WTC11 (cell line): Measurements from ENCODE around the gene ARMC9. TPM values are rescaled to one million over a fixed set of nuclear protein-coding genes. Genes with fewer than 3 reads are reported as not detected.

ENCODE experiments used
- ATAC-seq: fragments of 200-7000 bp; cut with Tn5 transposase; 2 replicates; pipeline ENCODE4 v1.10.0; 2021; ENCODE audit warnings: mild to moderate bottlenecking, moderate library complexity
- CTCF ChIA-PET: fragments of 300-600 bp; sonication (Branson Sonifier 250); formaldehyde crosslinking; loops from one replicate; lab custom pipeline; 2021; ENCODE audit warnings: antibody characterized with exemption; lab: Charles Lee
- POLR2A ChIA-PET: fragments of 350-600 bp; sonication (Branson Sonifier 250); formaldehyde crosslinking; loops from one replicate; lab custom pipeline; 2021; ENCODE audit warnings: antibody characterized with exemption; lab: Charles Lee
- DNase-seq: peaks from one replicate; pipeline ENCODE4 v3.0.0; 2021; ENCODE audit warnings: low spot score
- H3K27ac Mint-ChIP-seq: 2 replicates; pipeline ENCODE4 v1.8.0; 2021; ENCODE audit warnings: mixed read lengths
- H3K27me3 Mint-ChIP-seq: 2 replicates; pipeline ENCODE4 v1.8.0; 2021; ENCODE audit warnings: low read depth, mild to moderate bottlenecking, moderate library complexity, mixed read lengths
- H3K36me3 Mint-ChIP-seq: 2 replicates; pipeline ENCODE4 v1.8.0; 2021; ENCODE audit warnings: mixed read lengths
- H3K4me1 Mint-ChIP-seq: 2 replicates; pipeline ENCODE4 v1.8.0; 2022; ENCODE audit warnings: mixed read lengths
- H3K4me3 Mint-ChIP-seq: 2 replicates; pipeline ENCODE4 v1.8.0; 2021; ENCODE audit warnings: mild to moderate bottlenecking, moderate library complexity, mixed read lengths
- H3K9me3 Mint-ChIP-seq: 2 replicates; pipeline ENCODE4 v1.8.0; 2021; ENCODE audit warnings: mixed read lengths
- CREM ChIP-seq: sonication (generic); formaldehyde crosslinking; IDR thresholded peaks from 2 replicates; pipeline ENCODE4 v1.8.1; 2022; ENCODE audit warnings: mild to moderate bottlenecking, missing genetic modification reagents, moderate library complexity
- ETV6 ChIP-seq: sonication (generic); formaldehyde crosslinking; IDR thresholded peaks from 2 replicates; pipeline ENCODE4 v1.8.1; 2022; ENCODE audit warnings: mild to moderate bottlenecking, missing genetic modification reagents
- FOXK1 ChIP-seq: sonication (generic); formaldehyde crosslinking; IDR thresholded peaks from 2 replicates; pipeline ENCODE4 v1.8.0; 2022; ENCODE audit warnings: mild to moderate bottlenecking, moderate library complexity, missing genetic modification reagents
- GABPB1 ChIP-seq: sonication (generic); formaldehyde crosslinking; IDR thresholded peaks from 2 replicates; pipeline ENCODE4 v1.8.1; 2023; ENCODE audit warnings: mild to moderate bottlenecking, missing genetic modification reagents
- GTF2I ChIP-seq: fragments of 250-450 bp; sonication (Bioruptor Pico); conservative IDR thresholded peaks from 2 replicates; pipeline ENCODE4 v1.4.0; 2021; ENCODE audit warnings: mild to moderate bottlenecking
- MYBL2 ChIP-seq: sonication (generic); formaldehyde crosslinking; IDR thresholded peaks from 2 replicates; pipeline ENCODE4 v1.8.1; 2023; ENCODE audit warnings: mild to moderate bottlenecking, moderate library complexity, missing genetic modification reagents
- NFE2L1 ChIP-seq: sonication (generic); formaldehyde crosslinking; IDR thresholded peaks from 2 replicates; pipeline ENCODE4 v1.8.1; 2023; ENCODE audit warnings: missing genetic modification reagents
- NR1H2 ChIP-seq: sonication (generic); formaldehyde crosslinking; IDR thresholded peaks from 2 replicates; pipeline ENCODE4 v1.9.0; 2021; ENCODE audit warnings: mild to moderate bottlenecking, moderate library complexity, missing genetic modification reagents
- NR3C1 ChIP-seq: sonication (generic); formaldehyde crosslinking; conservative IDR thresholded peaks from 2 replicates; pipeline ENCODE4 v1.8.1; 2023; ENCODE audit warnings: low read depth, mild to moderate bottlenecking, missing genetic modification reagents
- OVOL2 ChIP-seq: fragments of 250-450 bp; sonication (Bioruptor Pico); IDR thresholded peaks from 2 replicates; pipeline ENCODE4 v1.9.0; 2021; ENCODE audit warnings: mild to moderate bottlenecking, borderline replicate concordance
- RELA ChIP-seq: sonication (generic); formaldehyde crosslinking; IDR thresholded peaks from 2 replicates; pipeline ENCODE4 v1.8.1; 2022; ENCODE audit warnings: missing genetic modification reagents, mild to moderate bottlenecking, borderline replicate concordance
- SOX15 ChIP-seq: fragments of 250-450 bp; sonication (Bioruptor Pico); IDR thresholded peaks from 2 replicates; pipeline ENCODE4 v1.9.0; 2021; ENCODE audit warnings: mild to moderate bottlenecking
- TEAD1 ChIP-seq: sonication (generic); formaldehyde crosslinking; IDR thresholded peaks from 2 replicates; pipeline ENCODE4 v1.8.0; 2022; ENCODE audit warnings: mild to moderate bottlenecking, missing genetic modification reagents
- ZNF232 ChIP-seq: sonication (generic); formaldehyde crosslinking; IDR thresholded peaks from 2 replicates; pipeline ENCODE4 v1.8.0; 2022; ENCODE audit warnings: mild to moderate bottlenecking, missing genetic modification reagents
- ZNF396 ChIP-seq: fragments of 250-450 bp; sonication (Bioruptor Pico); IDR thresholded peaks from 2 replicates; pipeline ENCODE4 v1.8.0; 2021; ENCODE audit warnings: mild to moderate bottlenecking, moderate library complexity, borderline replicate concordance
- ZNF423 ChIP-seq: fragments of 250-450 bp; sonication (Bioruptor Pico); IDR thresholded peaks from 2 replicates; pipeline ENCODE4 v2.1.2; 2022; ENCODE audit warnings: mild to moderate bottlenecking, moderate library complexity
- total RNA-seq: library from RNA; stranded (reverse); gene quantifications from 3 replicates; pipeline ENCODE4 v1.2.3, GENCODE V29; 2021
- TF ChIP-seq, protein P1 (sequence below): sonication (generic); formaldehyde crosslinking; IDR thresholded peaks from 2 replicates; pipeline ENCODE4 v1.8.0; 2023; ENCODE audit warnings: mild to moderate bottlenecking, missing genetic modification reagents
- TF ChIP-seq, protein P2 (sequence below): sonication (generic); formaldehyde crosslinking; IDR thresholded peaks from 2 replicates; pipeline ENCODE4 v1.8.1; 2023; ENCODE audit warnings: mild to moderate bottlenecking, moderate library complexity, missing genetic modification reagents
- TF ChIP-seq, protein P3 (sequence below): fragments of 250-450 bp; sonication (Bioruptor Pico); IDR thresholded peaks from 2 replicates; pipeline ENCODE4 v1.9.0; 2021; ENCODE audit warnings: mild to moderate bottlenecking
- TF ChIP-seq, protein P4 (sequence below): sonication (generic); formaldehyde crosslinking; IDR thresholded peaks from 2 replicates; pipeline ENCODE4 v1.8.0; 2022; ENCODE audit warnings: missing genetic modification reagents
- TF ChIP-seq, protein P5 (sequence below): fragments of 250-450 bp; sonication (Bioruptor Pico); IDR thresholded peaks from 2 replicates; pipeline ENCODE4 v1.8.0; 2021; ENCODE audit warnings: mild to moderate bottlenecking
- TF ChIP-seq, protein P6 (sequence below): sonication (generic); formaldehyde crosslinking; IDR thresholded peaks from 2 replicates; pipeline ENCODE4 v1.8.1; 2023; ENCODE audit warnings: mild to moderate bottlenecking, missing genetic modification reagents
- TF ChIP-seq, protein P7 (sequence below): sonication (generic); formaldehyde crosslinking; IDR thresholded peaks from 2 replicates; pipeline ENCODE4 v1.8.0; 2022; ENCODE audit warnings: mild to moderate bottlenecking, missing genetic modification reagents
- TF ChIP-seq, protein P8 (sequence below): sonication (generic); formaldehyde crosslinking; IDR thresholded peaks from 2 replicates; pipeline ENCODE4 v1.8.1; 2022; ENCODE audit warnings: mild to moderate bottlenecking, moderate library complexity, missing genetic modification reagents

ARMC9 gene
- total RNA-seq, 1 experiment from 2014 or later: 34.9 TPM

DNA sequence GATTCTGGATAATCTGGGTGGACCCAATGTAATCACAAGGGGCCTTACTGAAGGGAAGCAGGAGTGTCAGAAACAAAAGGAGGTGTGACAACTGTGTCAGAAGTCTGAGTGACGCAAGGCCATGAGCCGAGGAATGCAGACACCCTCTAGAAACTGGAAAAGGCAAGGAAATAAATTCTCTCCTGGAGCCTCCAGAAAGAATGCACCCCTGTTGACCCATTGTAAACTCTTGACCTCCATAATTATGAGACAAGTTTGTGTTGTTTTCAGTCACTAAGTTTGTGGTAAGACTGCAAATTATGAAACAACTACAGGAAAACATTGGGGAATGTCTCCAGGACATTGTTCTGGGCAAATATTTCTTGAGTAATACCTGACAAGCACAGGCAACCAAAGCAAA, 149.7 kb downstream of the ARMC9 start (continued):
- TF ChIP-seq, protein P1, sequence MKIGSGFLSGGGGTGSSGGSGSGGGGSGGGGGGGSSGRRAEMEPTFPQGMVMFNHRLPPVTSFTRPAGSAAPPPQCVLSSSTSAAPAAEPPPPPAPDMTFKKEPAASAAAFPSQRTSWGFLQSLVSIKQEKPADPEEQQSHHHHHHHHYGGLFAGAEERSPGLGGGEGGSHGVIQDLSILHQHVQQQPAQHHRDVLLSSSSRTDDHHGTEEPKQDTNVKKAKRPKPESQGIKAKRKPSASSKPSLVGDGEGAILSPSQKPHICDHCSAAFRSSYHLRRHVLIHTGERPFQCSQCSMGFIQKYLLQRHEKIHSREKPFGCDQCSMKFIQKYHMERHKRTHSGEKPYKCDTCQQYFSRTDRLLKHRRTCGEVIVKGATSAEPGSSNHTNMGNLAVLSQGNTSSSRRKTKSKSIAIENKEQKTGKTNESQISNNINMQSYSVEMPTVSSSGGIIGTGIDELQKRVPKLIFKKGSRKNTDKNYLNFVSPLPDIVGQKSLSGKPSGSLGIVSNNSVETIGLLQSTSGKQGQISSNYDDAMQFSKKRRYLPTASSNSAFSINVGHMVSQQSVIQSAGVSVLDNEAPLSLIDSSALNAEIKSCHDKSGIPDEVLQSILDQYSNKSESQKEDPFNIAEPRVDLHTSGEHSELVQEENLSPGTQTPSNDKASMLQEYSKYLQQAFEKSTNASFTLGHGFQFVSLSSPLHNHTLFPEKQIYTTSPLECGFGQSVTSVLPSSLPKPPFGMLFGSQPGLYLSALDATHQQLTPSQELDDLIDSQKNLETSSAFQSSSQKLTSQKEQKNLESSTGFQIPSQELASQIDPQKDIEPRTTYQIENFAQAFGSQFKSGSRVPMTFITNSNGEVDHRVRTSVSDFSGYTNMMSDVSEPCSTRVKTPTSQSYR (CRISPR knock-in tag): no peak
- TF ChIP-seq CREM (CRISPR knock-in tag): no peak
- no peak for TF ChIP-seq NR1H2
- no peak for TF ChIP-seq MYBL2 (CRISPR knock-in tag)
- TF ChIP-seq, protein P2, sequence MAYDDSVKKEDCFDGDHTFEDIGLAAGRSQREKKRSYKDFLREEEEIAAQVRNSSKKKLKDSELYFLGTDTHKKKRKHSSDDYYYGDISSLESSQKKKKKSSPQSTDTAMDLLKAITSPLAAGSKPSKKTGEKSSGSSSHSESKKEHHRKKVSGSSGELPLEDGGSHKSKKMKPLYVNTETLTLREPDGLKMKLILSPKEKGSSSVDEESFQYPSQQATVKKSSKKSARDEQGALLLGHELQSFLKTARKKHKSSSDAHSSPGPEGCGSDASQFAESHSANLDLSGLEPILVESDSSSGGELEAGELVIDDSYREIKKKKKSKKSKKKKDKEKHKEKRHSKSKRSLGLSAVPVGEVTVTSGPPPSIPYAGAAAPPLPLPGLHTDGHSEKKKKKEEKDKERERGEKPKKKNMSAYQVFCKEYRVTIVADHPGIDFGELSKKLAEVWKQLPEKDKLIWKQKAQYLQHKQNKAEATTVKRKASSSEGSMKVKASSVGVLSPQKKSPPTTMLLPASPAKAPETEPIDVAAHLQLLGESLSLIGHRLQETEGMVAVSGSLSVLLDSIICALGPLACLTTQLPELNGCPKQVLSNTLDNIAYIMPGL: no peak
- TF ChIP-seq TEAD1: no peak
- TF ChIP-seq, protein P3, sequence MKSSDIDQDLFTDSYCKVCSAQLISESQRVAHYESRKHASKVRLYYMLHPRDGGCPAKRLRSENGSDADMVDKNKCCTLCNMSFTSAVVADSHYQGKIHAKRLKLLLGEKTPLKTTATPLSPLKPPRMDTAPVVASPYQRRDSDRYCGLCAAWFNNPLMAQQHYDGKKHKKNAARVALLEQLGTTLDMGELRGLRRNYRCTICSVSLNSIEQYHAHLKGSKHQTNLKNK (CRISPR knock-in tag): no peak
- no peak for TF ChIP-seq FOXK1 (CRISPR knock-in tag)
- TF ChIP-seq, protein P4, sequence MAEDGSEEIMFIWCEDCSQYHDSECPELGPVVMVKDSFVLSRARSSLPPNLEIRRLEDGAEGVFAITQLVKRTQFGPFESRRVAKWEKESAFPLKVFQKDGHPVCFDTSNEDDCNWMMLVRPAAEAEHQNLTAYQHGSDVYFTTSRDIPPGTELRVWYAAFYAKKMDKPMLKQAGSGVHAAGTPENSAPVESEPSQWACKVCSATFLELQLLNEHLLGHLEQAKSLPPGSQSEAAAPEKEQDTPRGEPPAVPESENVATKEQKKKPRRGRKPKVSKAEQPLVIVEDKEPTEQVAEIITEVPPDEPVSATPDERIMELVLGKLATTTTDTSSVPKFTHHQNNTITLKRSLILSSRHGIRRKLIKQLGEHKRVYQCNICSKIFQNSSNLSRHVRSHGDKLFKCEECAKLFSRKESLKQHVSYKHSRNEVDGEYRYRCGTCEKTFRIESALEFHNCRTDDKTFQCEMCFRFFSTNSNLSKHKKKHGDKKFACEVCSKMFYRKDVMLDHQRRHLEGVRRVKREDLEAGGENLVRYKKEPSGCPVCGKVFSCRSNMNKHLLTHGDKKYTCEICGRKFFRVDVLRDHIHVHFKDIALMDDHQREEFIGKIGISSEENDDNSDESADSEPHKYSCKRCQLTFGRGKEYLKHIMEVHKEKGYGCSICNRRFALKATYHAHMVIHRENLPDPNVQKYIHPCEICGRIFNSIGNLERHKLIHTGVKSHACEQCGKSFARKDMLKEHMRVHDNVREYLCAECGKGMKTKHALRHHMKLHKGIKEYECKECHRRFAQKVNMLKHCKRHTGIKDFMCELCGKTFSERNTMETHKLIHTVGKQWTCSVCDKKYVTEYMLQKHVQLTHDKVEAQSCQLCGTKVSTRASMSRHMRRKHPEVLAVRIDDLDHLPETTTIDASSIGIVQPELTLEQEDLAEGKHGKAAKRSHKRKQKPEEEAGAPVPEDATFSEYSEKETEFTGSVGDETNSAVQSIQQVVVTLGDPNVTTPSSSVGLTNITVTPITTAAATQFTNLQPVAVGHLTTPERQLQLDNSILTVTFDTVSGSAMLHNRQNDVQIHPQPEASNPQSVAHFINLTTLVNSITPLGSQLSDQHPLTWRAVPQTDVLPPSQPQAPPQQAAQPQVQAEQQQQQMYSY: no peak
- TF ChIP-seq, protein P5, sequence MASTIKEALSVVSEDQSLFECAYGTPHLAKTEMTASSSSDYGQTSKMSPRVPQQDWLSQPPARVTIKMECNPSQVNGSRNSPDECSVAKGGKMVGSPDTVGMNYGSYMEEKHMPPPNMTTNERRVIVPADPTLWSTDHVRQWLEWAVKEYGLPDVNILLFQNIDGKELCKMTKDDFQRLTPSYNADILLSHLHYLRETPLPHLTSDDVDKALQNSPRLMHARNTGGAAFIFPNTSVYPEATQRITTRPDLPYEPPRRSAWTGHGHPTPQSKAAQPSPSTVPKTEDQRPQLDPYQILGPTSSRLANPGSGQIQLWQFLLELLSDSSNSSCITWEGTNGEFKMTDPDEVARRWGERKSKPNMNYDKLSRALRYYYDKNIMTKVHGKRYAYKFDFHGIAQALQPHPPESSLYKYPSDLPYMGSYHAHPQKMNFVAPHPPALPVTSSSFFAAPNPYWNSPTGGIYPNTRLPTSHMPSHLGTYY (CRISPR knock-in tag): no peak
- TF ChIP-seq, protein P6, sequence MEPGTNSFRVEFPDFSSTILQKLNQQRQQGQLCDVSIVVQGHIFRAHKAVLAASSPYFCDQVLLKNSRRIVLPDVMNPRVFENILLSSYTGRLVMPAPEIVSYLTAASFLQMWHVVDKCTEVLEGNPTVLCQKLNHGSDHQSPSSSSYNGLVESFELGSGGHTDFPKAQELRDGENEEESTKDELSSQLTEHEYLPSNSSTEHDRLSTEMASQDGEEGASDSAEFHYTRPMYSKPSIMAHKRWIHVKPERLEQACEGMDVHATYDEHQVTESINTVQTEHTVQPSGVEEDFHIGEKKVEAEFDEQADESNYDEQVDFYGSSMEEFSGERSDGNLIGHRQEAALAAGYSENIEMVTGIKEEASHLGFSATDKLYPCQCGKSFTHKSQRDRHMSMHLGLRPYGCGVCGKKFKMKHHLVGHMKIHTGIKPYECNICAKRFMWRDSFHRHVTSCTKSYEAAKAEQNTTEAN (CRISPR knock-in tag): no peak
- TF ChIP-seq SOX15 (CRISPR knock-in tag): no peak
- TF ChIP-seq ETV6 (CRISPR knock-in tag): no peak
- TF ChIP-seq RELA: no peak
- TF ChIP-seq, all 79 proteins: peak for 0

DNA sequence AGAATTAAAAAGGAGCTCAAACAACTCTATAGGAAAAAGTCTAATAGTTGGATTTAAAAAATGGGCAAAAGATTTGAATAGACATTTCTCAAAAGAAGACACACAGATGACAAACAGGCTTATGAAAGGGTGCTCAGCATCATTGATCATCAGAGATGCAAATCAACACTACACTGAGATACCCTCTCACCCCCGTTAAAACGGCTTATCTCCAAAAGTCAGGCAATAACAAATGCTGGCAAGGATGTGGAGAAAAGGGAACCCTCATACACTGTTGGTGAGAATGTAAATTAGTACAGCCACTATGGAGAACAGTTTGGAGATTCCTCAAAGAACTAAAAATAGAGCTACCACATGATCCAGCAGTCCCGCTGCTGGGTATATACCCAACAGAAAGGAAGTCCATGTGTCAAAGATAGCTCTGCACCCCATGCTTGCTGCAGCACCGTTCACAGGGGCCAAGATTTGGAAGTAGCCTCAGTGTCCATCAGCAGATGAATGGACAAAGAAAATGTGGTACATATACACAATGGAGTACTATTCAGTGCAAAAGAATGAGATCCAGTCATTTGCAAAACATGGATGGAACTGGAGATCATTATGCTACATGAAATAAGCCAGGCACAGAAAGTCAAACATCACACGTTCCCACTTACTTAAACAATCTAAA, 150.4 kb downstream of the ARMC9 start:
- POLR2A ChIA-PET: no interaction called here
- H3K9me3 Mint-ChIP-seq: no peaks in the 10 kb centered on the region
- no peak for ATAC-seq
- H3K4me1 Mint-ChIP-seq: peaks cover 14% of the 10 kb centered on the region
- no peaks in the 10 kb centered on the region for H3K27me3 Mint-ChIP-seq
- H3K27ac Mint-ChIP-seq: no peak overlapping the region; the same call in 1 of the 2 replicates
- TF ChIP-seq, protein P7, sequence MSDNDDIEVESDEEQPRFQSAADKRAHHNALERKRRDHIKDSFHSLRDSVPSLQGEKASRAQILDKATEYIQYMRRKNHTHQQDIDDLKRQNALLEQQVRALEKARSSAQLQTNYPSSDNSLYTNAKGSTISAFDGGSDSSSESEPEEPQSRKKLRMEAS (CRISPR knock-in tag): no peak
- TF ChIP-seq GABPB1 (CRISPR knock-in tag) (no peak), ZNF396 (CRISPR knock-in tag) (no peak), GTF2I (CRISPR knock-in tag) (no peak), ZNF232 (CRISPR knock-in tag) (no peak), OVOL2 (CRISPR knock-in tag) (no peak), NR3C1 (CRISPR knock-in tag) (no peak), ZNF423 (no peak), NFE2L1 (CRISPR knock-in tag) (no peak)
- TF ChIP-seq, protein P8, sequence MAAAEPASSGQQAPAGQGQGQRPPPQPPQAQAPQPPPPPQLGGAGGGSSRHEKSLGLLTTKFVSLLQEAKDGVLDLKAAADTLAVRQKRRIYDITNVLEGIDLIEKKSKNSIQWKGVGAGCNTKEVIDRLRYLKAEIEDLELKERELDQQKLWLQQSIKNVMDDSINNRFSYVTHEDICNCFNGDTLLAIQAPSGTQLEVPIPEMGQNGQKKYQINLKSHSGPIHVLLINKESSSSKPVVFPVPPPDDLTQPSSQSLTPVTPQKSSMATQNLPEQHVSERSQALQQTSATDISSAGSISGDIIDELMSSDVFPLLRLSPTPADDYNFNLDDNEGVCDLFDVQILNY (CRISPR knock-in tag): no peak
- no peak overlapping the region for H3K4me3 Mint-ChIP-seq
- H3K36me3 Mint-ChIP-seq: peaks cover 6% of the 10 kb centered on the region
- DNase-seq: no peak
- CTCF ChIA-PET: interaction anchor here (0.6 kb wide), 1 partner anchor 91 kb away, joined by 3 read pairs; no protein-coding TSS in a partner anchor
